Colonic mucosa (tissue), 4 donors: ENCODE results near the gene CFAP54. TPM values are rescaled to one million over a fixed set of nuclear protein-coding genes. Genes with fewer than 3 reads are reported as not detected.

Experiments used
- DNase-seq: peaks from one replicate; pipeline ENCODE4 v3.0.0-alpha.2; 2020
- H3K27ac ChIP-seq: fragments of 200-600 bp; one replicate; pipeline ENCODE4 v1.8.0; 2021
- H3K27me3 ChIP-seq: fragments of 200-600 bp; one replicate; pipeline ENCODE4 v1.8.0; 2021
- H3K36me3 ChIP-seq: fragments of 200-600 bp; one replicate; pipeline ENCODE4 v1.8.0; 2021
- H3K4me1 ChIP-seq: fragments of 200-600 bp; one replicate; pipeline ENCODE4 v1.8.0; 2021; ENCODE audit warnings: mild to moderate bottlenecking
- H3K4me3 ChIP-seq: fragments of 200-600 bp; one replicate; pipeline ENCODE4 v1.8.0; 2021
- H3K9ac ChIP-seq, 2 donors: one replicate each; pipeline ENCODE4 v1.7.0; 2013; ENCODE audit warnings: control low read depth in 2 of 2, low read depth in 2 of 2, low read length in 2 of 2
- H3K9me3 ChIP-seq: fragments of 200-600 bp; one replicate; pipeline ENCODE4 v1.8.0; 2021
- intact Hi-C: fragments of 100-400 bp; cut with DNase I; formaldehyde crosslinking; loops from one replicate; pipeline ENCODE4 v1.14.1; 2022
- total RNA-seq, 2 donors: library from RNA; stranded (reverse); fragmentation: NEBNext Ultra II Directional in 1 of 2; extraction: Animal tissue kit (Norgen Biotek cat#: 25700) in 1 of 2; gene quantifications; one replicate each; pipeline ENCODE4 v1.2.1, GENCODE V29; 2021
- TF ChIP-seq, protein P1 (sequence below): fragments of 200-600 bp; IDR thresholded peaks from one replicate; pipeline ENCODE4 v1.8.0; 2022; ENCODE audit warnings: antibody characterized with exemption, mild to moderate bottlenecking
- donor health status: healthy.
- donor health status: DM: no; HTN: no; CAD: no.
- donor health status: DM: no; HTN: no; CAD: no.

CFAP54 gene
- total RNA-seq, 2 donors from 2014 or later = 0.32 TPM

DNA sequence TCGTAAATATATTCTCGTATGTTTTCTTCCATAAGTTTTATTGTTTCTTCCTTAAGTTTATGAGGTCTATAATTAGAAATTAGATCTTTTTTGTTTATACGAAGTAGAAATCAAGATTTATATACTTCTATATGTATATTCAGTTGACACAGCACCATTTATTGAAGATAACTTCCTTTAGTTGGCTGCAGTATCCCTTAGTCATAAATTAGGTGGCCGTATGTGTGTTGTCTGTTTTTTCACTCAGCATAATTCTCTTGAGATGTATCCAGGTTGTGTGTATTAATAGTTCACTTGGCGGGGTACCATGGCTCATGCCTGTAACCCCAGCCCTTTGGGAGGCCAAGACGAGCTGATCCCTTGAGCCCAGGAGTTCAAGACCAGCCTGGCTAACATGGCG lies 40.5 kb downstream of the CFAP54 start:
- intact Hi-C loops = no loop called here
- no peaks in the 10 kb centered on the region for H3K9me3 ChIP-seq
- H3K27me3 ChIP-seq = no peaks in the 10 kb centered on the region
- H3K36me3 ChIP-seq = no peaks in the 10 kb centered on the region
- H3K4me1 ChIP-seq = no peaks in the 10 kb centered on the region
- TF ChIP-seq, protein P1, sequence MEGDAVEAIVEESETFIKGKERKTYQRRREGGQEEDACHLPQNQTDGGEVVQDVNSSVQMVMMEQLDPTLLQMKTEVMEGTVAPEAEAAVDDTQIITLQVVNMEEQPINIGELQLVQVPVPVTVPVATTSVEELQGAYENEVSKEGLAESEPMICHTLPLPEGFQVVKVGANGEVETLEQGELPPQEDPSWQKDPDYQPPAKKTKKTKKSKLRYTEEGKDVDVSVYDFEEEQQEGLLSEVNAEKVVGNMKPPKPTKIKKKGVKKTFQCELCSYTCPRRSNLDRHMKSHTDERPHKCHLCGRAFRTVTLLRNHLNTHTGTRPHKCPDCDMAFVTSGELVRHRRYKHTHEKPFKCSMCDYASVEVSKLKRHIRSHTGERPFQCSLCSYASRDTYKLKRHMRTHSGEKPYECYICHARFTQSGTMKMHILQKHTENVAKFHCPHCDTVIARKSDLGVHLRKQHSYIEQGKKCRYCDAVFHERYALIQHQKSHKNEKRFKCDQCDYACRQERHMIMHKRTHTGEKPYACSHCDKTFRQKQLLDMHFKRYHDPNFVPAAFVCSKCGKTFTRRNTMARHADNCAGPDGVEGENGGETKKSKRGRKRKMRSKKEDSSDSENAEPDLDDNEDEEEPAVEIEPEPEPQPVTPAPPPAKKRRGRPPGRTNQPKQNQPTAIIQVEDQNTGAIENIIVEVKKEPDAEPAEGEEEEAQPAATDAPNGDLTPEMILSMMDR = no peak
- H3K9ac ChIP-seq = no peak overlapping the region
- DNase-seq = no peak
- no peak overlapping the region for H3K4me3 ChIP-seq
- H3K27ac ChIP-seq = no peak overlapping the region

DNA sequence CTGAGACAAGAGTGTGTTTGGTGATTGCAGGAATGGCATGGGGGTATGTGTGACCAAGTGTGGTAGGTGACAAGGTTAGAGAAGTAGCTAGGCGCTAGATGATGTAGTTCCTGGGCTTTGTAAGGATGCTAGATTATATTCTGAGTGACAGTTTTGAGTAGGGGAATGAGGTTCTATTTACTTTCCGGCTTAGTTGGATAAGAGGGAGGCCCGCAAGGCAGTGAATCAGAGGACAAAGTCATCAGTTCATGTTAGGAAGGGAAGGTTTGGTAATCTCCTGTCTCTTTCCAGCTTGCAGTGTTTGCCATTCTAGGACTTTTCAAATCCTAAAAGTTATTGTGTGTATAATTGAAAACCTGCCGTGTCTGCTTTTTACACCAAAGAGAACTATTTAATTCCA lies 45.0 kb downstream of the CFAP54 start:
- H3K36me3 ChIP-seq = no peaks in the 10 kb centered on the region

GRCh38 chr12:96548384-96548783 lies 59.0 kb downstream of the CFAP54 start:
- no peaks in the 10 kb centered on the region for H3K36me3 ChIP-seq
- H3K9ac ChIP-seq = no peak overlapping the region
- H3K4me1 ChIP-seq = no peaks in the 10 kb centered on the region
- TF ChIP-seq, protein P1 = no peak
- H3K9me3 ChIP-seq = no peaks in the 10 kb centered on the region
- DNase-seq = no peak
- intact Hi-C loops = no loop called here
- no peak overlapping the region for H3K4me3 ChIP-seq
- no peaks in the 10 kb centered on the region for H3K27me3 ChIP-seq
- no peak overlapping the region for H3K27ac ChIP-seq

More for the DNA sequence above, 45.0 kb downstream of the CFAP54 start:
- Histone ChIP-seq H3K27me3 (no peaks in the 10 kb centered on the region), H3K27ac (no peak overlapping the region), H3K4me1 (no peaks in the 10 kb centered on the region), H3K4me3 (no peak overlapping the region), H3K9me3 (no peaks in the 10 kb centered on the region), H3K9ac (no peak overlapping the region)
- TF ChIP-seq, protein P1 = no peak
- no peak for DNase-seq
- intact Hi-C loops = no loop called here

GRCh38 chr12:96549341-96549740 lies 60.0 kb downstream of the CFAP54 start:
- TF ChIP-seq, protein P1 = no peak
- no peak for DNase-seq
- H3K27me3 ChIP-seq = no peaks in the 10 kb centered on the region
- no peak overlapping the region for H3K27ac ChIP-seq
- H3K4me3 ChIP-seq = no peak overlapping the region
- H3K9ac ChIP-seq = no peak overlapping the region
- intact Hi-C loops = no loop called here
- no peaks in the 10 kb centered on the region for H3K9me3 ChIP-seq
- H3K36me3 ChIP-seq = no peaks in the 10 kb centered on the region
- no peaks in the 10 kb centered on the region for H3K4me1 ChIP-seq

DNA sequence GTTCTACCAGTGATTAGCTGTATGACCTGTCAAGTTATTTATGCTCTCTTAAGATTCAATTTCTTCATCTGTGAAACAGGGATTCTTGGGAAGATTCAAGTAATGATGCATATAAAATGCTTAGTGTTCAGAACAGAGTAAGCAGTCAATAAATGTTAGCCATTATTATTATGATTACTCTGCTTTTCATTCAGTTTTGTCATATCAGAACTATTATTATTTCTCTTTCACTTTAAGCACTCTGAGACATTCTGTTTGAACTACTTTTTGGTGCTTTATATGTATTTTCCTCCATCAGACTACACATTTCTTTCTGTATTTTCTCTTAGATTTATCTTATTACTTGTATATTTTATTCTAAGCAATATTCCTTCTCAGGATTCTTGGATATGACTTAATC lies 81.2 kb downstream of the CFAP54 start:
- intact Hi-C loops = no loop called here
- no peak for DNase-seq

More for the DNA sequence above, 81.2 kb downstream of the CFAP54 start:
- H3K27ac ChIP-seq = no peak overlapping the region
- TF ChIP-seq, protein P1 = no peak
- no peaks in the 10 kb centered on the region for H3K27me3 ChIP-seq
- H3K4me1 ChIP-seq = no peaks in the 10 kb centered on the region
- no peak overlapping the region for H3K4me3 ChIP-seq
- H3K9ac ChIP-seq = no peak overlapping the region
- H3K36me3 ChIP-seq = no peaks in the 10 kb centered on the region
- H3K9me3 ChIP-seq = no peaks in the 10 kb centered on the region
